ENCODE data around the gene CALML3.

Gene CALML3

DNA sequence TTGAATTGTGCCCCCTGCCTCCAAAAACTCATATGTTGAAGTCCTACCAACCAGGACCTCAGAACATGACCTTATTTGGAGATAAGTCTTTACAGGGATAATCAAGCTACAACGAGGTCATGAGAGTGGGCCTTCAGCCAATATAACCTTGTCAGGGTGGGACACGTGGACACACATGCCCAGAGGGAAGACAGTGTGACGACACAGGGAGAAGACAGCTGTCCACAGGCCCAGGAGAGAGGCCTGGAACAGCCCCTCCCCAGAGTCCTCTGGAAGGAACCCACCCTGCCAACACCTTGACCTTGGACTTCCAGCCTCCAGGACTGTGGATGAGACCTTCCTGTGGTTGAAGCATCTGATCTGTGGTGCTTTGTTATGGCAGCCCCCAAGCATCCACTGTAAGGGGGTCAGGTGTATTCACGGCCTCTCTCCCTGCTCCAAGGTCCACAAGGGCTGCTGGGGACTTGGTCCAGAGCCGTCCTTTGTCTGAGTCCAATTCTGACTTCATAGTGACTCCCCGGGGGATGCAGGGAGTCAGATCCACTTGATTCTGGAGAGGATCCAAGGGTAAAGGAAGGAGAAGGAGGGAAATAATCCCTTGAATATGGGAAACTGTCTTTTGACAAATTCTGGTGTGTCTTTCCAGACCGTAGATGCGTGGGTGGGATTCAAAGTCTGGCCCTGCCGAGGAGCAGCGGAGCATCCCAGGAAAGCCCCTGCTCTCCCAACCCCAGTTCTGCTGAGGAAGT, 7.0 kb downstream of the CALML3 start:
- Histone ChIP-seq H3K36me3 (replicated peaks) (no peaks in the 10 kb centered on the region), H3K27me3 (ENCODE audit: low read depth) (no peaks in the 10 kb centered on the region), H3K4me1 (no peaks in the 10 kb centered on the region), H3K4me3 (no peak overlapping the region), H3K9me3 (no peaks in the 10 kb centered on the region)
- in situ Hi-C loops (cut with MboI; ENCODE audit: low sequenced_read_pairs) = no loop called here
- no peak for DNase-seq (ENCODE audit: low spot score in 2 of 2)

DNA sequence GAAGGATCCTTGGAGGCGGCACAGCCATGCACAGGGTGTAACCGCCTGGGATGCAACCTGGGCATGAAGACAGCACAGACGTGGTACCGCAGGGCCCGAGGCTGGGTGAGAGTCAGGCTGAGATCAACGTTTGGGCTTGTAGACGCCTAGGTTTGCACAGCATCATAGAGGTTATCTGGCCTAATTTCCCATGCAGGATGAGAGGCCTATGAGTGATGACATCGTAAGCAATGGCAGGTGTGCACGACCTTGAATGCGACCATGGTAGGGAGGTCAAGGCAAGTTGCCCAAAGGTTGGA, 7.5 kb downstream of the CALML3 start:
- in situ Hi-C loops (cut with MboI; ENCODE audit: low sequenced_read_pairs) = no loop called here
- H3K27me3 ChIP-seq (ENCODE audit: low read depth) = no peaks in the 10 kb centered on the region
- no peak for DNase-seq (ENCODE audit: low spot score in 2 of 2)
- H3K9me3 ChIP-seq = no peaks in the 10 kb centered on the region
- H3K4me1 ChIP-seq = no peaks in the 10 kb centered on the region
- H3K4me3 ChIP-seq = no peak overlapping the region
- H3K36me3 ChIP-seq (replicated peaks) = no peaks in the 10 kb centered on the region

DNA sequence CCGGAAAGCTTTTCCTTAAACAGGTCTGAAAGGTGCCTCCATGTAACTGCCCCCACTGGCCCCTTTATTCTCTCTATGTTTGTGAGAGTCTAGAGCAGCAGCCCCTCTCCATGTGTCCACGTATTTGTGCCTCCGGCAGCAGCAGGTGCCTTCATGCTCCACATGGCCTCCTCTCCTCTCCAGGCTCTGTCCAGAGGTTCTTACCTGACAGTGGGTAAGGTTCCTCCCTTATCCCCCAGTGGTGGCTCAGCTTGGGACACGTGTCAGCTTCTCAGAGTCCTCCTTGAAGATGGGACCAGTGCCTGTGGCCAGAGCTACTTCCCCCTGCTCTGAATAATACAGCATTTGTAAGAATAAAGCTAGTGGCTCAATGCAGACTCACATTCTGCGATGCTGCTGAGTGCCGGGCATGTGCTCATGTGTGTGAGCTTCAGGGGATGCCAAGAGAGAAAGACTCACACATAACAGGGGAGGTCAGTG, 7.9 kb downstream of the CALML3 start:
- Histone ChIP-seq H3K27me3 (ENCODE audit: low read depth) (no peaks in the 10 kb centered on the region), H3K36me3 (replicated peaks) (no peaks in the 10 kb centered on the region), H3K9me3 (no peaks in the 10 kb centered on the region), H3K4me3 (no peak overlapping the region), H3K4me1 (no peaks in the 10 kb centered on the region)
- in situ Hi-C loops (cut with MboI; ENCODE audit: low sequenced_read_pairs) = no loop called here
- DNase-seq (ENCODE audit: low spot score in 2 of 2) = no peak

DNA sequence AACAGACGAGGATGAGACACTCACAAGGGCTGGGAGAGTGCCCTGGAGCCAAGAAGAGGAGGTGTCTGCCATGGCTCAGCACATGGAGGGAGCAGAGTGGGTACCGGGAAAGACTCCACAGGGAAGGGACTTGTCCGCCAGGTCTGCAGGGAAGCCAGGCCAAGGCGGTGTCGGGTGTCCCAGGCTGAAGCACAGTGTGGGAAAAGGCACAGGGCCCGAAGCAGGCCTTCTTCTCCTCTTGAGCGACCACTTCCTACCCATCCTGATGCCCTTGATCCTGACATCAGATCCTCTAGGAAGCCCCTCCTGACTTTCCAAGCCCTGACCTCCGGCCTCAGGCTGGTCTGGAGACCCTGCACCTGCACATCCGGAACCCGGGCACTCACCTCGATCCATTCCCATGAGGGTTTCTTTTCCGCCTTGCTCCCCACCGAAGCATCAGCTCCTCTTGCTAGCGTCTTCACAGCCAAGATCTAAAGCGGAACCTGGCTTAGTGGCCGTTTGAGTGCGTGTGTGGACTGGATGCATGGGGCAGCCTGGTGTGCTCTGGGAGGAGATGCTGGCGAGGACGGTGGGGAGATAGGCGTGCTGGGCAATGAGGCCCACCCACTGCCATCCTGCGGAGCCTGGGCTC, 8.5 kb downstream of the CALML3 start:
- Histone ChIP-seq H3K36me3 (replicated peaks) (no peaks in the 10 kb centered on the region), H3K27me3 (ENCODE audit: low read depth) (no peaks in the 10 kb centered on the region), H3K4me3 (no peak overlapping the region), H3K4me1 (no peaks in the 10 kb centered on the region), H3K9me3 (no peaks in the 10 kb centered on the region)
- DNase-seq (ENCODE audit: low spot score in 2 of 2) = no peak
- in situ Hi-C loops (cut with MboI; ENCODE audit: low sequenced_read_pairs) = no loop called here

DNA sequence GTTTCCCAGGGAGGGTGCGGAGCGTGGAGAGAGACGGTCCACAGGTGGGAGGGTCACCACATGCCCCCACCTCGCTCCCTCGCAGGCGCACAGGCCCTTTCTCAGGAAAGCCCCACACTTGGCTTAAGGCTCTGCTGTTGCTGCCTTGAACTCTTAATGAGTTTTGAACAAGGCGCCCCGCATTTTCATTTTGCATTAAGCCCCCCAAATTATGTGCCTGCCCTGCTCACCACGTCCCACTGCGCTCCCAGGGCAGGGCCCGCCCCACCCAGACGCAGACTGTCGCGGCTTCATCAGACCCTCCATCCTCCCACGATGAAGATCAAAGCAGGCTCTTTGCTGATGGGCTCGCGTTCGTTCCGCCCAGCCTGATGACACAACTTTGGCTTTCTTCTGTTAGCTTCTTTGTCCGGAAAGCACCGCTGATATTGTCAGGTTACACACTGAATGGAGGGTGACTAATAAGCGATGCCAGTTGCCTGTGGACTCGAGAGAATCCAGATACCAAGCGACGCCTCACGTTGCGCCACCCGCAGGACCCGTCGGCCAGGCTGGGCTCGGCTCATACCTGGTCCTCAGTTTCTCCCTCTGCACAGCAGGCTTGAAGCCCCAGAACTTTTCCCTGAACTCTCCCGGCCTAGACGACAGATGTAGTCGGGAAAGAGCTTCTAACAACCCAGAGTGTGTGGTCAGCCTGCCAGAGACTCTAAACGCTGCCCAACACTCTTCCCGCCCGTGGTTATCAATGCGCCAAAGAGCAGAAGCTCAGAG, 9.5 kb downstream of the CALML3 start:
- in situ Hi-C loops (cut with MboI; ENCODE audit: low sequenced_read_pairs) = no loop called here
- no peaks in the 10 kb centered on the region for H3K4me1 ChIP-seq
- H3K4me3 ChIP-seq = no peak overlapping the region
- DNase-seq (ENCODE audit: low spot score in 2 of 2) = no peak
- no peaks in the 10 kb centered on the region for H3K27me3 ChIP-seq (ENCODE audit: low read depth)
- H3K9me3 ChIP-seq = no peaks in the 10 kb centered on the region
- H3K36me3 ChIP-seq (replicated peaks) = no peaks in the 10 kb centered on the region

DNA sequence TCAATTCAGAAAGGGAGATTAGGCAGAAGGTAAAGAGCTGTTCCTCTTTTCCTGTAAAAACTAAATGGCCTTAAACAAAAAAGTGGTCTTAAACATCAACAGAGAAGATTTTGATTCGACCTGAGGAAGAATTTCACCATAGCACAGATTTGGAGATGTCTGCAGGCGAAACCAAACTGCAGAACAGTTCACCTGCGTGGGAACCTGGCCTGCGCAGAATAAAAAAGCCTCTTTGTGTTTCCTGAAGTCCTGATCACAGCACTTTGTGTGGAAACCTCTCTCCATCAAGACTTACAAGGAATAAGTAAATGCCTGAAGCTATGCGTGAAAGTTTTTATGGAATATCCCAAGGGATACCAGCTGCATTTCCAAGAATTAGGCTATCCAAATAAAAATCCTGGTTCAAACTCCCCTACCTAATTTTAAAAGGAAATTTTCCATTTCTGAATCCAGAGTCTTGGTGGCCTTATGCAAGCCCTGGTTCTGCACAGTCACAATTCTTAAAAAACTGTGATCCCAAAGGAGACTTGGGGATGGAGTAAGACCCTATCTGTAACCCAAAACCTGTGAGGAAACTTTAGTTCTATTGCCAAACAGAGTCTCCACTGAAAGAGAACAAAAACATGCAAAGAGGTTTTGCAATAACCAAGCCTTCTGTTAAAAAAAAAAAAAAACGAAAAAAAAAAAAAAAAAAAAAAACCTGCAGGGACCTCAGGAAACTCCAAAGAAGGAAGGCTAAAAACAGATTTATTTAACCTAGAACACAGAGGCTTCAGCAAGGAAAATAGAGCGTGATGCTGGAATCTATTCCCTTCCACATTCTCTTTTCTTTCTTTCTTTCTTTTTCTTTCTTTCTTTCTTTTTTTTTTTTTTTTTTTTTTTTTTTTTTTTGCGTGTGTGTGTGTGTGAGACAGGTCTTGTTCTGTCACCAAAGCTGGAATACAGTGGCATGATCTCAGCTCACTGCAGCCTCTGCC, 10.4 kb downstream of the CALML3 start:
- DNase-seq (ENCODE audit: low spot score in 2 of 2) = no peak
- no peaks in the 10 kb centered on the region for H3K36me3 ChIP-seq (replicated peaks)
- no peaks in the 10 kb centered on the region for H3K4me1 ChIP-seq
- H3K27me3 ChIP-seq (ENCODE audit: low read depth) = no peaks in the 10 kb centered on the region
- H3K4me3 ChIP-seq = no peak overlapping the region
- in situ Hi-C loops (cut with MboI; ENCODE audit: low sequenced_read_pairs) = no loop called here
- H3K9me3 ChIP-seq = no peaks in the 10 kb centered on the region

DNA sequence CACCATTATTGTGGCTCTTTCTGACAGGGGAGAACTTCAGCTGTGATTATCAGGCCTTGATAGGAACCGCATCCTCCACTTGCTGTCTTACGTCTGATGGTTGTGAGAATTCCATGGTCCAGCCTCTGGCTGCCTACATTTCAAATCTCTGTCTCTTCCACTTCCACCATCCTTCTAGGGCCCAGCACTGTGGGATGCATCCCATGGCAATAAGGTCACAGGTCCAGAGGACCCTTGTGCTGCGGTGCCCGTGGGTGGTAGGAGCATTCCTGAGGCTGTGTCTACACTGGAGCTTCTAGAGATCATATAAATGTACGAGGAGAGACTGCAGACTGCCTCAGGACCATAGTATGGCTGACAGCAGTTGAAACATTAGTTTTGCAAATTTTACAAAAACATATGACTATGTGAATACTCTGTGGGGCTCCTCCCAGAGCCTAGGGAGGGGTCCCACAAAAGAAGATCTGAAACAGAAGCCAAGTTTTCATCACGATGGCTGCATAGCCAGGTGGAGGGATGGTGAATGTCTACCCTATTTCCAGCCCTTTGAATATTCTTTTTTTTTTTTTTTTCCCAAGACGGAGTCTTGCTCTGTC, 11.8 kb downstream of the CALML3 start:
- H3K27me3 ChIP-seq (ENCODE audit: low read depth) = no peaks in the 10 kb centered on the region
- H3K36me3 ChIP-seq (replicated peaks) = no peaks in the 10 kb centered on the region
- H3K4me3 ChIP-seq = no peak overlapping the region
- H3K9me3 ChIP-seq = no peaks in the 10 kb centered on the region; the same call in 1 of the 2 replicates
- no peaks in the 10 kb centered on the region for H3K4me1 ChIP-seq
- DNase-seq (ENCODE audit: low spot score in 2 of 2) = no peak
- in situ Hi-C loops (cut with MboI; ENCODE audit: low sequenced_read_pairs) = no loop called here

DNA sequence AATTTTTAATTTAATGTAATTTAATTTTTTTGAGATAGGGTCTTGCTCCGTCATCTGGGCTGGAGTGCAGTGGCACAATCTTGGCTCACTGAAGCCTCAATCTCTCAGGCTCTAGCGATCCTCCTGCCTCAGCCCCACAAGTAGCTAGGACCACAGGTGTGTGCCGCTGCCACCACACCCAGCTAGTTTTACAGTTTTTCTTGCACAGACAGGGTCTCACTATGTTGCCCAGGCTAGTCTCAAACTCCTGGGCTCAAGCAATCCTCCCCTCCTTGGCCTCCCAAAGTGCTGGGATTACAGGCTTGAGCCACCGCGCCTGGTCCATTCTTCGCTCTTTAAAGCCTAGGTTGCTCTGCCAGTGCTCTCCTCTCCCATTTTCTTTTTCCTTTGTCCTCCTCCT, 12.9 kb downstream of the CALML3 start:
- H3K4me1 ChIP-seq = no peaks in the 10 kb centered on the region
- H3K36me3 ChIP-seq (replicated peaks) = no peaks in the 10 kb centered on the region
- peaks cover 2% of the 10 kb centered on the region; the same call in 1 of the 2 replicates for H3K27me3 ChIP-seq (ENCODE audit: low read depth)
- no peaks in the 10 kb centered on the region; the same call in 1 of the 2 replicates for H3K9me3 ChIP-seq
- H3K4me3 ChIP-seq = no peak overlapping the region
- no peak for DNase-seq (ENCODE audit: low spot score in 2 of 2)
- in situ Hi-C loops (cut with MboI; ENCODE audit: low sequenced_read_pairs) = no loop called here

DNA sequence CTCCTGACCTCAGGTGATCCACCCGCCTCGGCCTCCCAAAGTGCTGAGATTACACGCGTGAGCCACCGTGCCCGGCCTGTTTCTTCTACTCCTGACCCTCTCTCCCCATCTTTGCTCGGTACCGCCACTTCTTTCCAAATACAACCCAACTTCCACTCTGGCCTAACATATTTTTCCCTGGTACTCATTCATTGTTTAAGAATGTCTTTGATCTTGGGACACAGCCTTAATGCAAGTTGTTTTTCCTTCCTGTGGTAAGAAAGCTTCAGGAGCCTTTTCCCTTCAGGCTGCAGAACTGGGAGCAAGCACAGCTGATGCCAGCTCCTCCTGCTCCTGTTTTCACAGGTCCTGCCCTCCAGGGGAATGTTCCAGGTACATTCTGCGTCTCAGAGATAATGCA, 13.7 kb downstream of the CALML3 start:
- no peaks in the 10 kb centered on the region; the same call in 1 of the 2 replicates for H3K9me3 ChIP-seq
- H3K4me3 ChIP-seq = no peak overlapping the region
- no peaks in the 10 kb centered on the region for H3K36me3 ChIP-seq (replicated peaks)
- in situ Hi-C loops (cut with MboI; ENCODE audit: low sequenced_read_pairs) = no loop called here
- H3K27me3 ChIP-seq (ENCODE audit: low read depth) = peaks cover 3% of the 10 kb centered on the region; the same call in 1 of the 2 replicates
- H3K4me1 ChIP-seq = no peaks in the 10 kb centered on the region
- DNase-seq (ENCODE audit: low spot score in 2 of 2) = no peak

DNA sequence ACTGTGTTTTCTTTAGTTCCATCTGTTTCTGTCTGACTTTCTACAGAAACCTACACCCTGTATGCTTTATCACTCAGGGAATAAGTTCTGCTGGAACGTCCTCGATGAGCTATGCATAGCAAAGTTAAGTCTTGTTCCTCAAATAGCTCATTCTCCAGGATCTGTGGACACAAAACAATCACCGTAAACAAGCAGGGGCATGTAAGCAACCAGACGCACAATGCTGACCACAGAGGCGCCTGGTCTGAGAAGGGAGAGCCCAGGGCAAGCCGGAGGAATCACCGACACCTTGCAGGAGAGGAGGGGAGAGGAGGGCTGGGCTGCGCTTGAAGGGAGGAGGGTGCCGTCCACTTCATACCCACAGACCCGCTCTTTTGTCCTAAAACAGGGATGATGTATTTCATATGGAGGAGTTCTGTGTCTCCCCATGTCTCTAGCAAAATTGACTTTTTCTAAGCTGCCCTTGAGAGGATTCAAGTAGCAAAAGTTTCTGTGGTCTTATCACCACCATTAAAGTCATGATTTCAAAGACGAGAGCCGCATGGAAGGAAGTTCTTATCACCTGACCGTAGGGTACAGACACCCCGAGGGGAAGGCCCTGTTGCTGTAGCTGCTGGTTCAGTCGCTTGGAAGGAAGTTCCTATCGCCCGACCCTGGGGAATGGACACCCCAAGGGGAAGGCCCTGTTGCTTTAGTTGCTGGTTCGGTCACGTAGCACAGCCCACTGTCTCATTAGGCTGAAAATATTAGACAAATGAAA, 14.3 kb downstream of the CALML3 start:
- Histone ChIP-seq H3K4me1 (no peaks in the 10 kb centered on the region), H3K9me3 (no peaks in the 10 kb centered on the region; the same call in none of the 2 replicates), H3K36me3 (replicated peaks) (no peaks in the 10 kb centered on the region), H3K4me3 (no peak overlapping the region), H3K27me3 (ENCODE audit: low read depth) (peaks cover 3% of the 10 kb centered on the region; the same call in 1 of the 2 replicates)
- in situ Hi-C loops (cut with MboI; ENCODE audit: low sequenced_read_pairs) = no loop called here
- DNase-seq (ENCODE audit: low spot score in 2 of 2) = no peak

DNA sequence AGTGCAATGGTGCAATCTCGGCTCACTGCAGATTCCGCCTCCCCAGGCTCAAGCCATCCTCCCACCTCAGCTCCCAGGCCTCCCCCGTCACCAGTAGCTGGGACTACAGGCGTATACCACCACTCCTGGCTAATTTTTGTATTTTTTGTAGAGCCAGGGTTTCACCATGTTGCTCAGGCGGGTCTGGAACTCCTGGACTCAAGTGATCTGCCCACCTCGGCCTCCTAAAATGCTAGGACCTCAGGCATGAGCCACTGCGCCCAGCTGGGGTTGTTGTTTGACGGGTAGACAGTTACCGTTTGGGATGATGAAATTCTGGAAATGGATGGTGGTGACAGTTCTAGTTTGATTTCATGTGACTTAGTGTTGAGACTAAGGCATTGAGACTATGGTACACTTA, 15.3 kb downstream of the CALML3 start:
- Histone ChIP-seq H3K9me3 (no peaks in the 10 kb centered on the region; the same call in none of the 2 replicates), H3K36me3 (replicated peaks) (no peaks in the 10 kb centered on the region), H3K4me1 (no peaks in the 10 kb centered on the region), H3K4me3 (no peak overlapping the region), H3K27me3 (ENCODE audit: low read depth) (peaks cover 3% of the 10 kb centered on the region; the same call in 1 of the 2 replicates)
- in situ Hi-C loops (cut with MboI; ENCODE audit: low sequenced_read_pairs) = no loop called here
- no peak for DNase-seq (ENCODE audit: low spot score in 2 of 2)

DNA sequence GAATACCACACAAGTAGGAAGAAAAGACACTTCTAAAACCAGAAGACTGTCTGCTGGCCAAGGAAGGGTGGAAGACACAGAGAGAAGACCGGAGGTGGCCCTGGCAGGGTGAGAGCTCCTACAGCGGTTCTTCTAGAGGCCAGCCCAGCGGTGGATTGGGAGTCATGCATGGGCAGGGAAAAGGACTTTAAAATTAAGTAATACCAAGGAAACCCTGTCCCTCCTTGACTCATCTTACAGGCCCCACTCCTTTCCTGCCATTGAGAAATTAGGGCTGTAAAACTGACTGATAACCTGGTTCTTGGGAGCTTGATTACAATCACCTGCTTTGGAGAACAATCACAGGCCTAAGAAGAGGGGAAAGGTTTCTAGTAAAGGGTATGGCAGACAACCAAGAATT, 16.1 kb downstream of the CALML3 start:
- no peak for DNase-seq (ENCODE audit: low spot score in 2 of 2)
- Histone ChIP-seq H3K36me3 (replicated peaks) (no peaks in the 10 kb centered on the region), H3K4me1 (no peaks in the 10 kb centered on the region), H3K9me3 (no peaks in the 10 kb centered on the region; the same call in none of the 2 replicates), H3K4me3 (no peak overlapping the region), H3K27me3 (ENCODE audit: low read depth) (peaks cover 3% of the 10 kb centered on the region; the same call in 1 of the 2 replicates)
- in situ Hi-C loops (cut with MboI; ENCODE audit: low sequenced_read_pairs) = no loop called here
